Large intestine (tissue), 3 donors: Measurements from ENCODE around the gene MBNL2. TPM values are rescaled to one million over a fixed set of nuclear protein-coding genes. Genes with fewer than 3 reads are reported as not detected.
A peak's percentile ranks its signal among the peaks of the same experiment; 100 is the strongest.

Experiments used
- DNase-seq, 2 donors: peaks; one replicate each; pipeline versions ENCODE4 v3.0.0 to v3.0.0-alpha.2; 2013
- H3K27ac ChIP-seq: one replicate; pipeline ENCODE4 v1.5.1; 2013; ENCODE audit warnings: low read length
- H3K27me3 ChIP-seq: 2 replicates; pipeline ENCODE4 v1.6.1; 2013; ENCODE audit warnings: low read length; ENCODE audit not compliant: control insufficient read depth, insufficient read depth
- H3K36me3 ChIP-seq: 2 replicates; pipeline ENCODE4 v1.6.1; 2013; ENCODE audit warnings: low read length; ENCODE audit not compliant: control insufficient read depth, insufficient read depth
- H3K4me1 ChIP-seq: one replicate; pipeline ENCODE4 v1.6.1; 2013; ENCODE audit warnings: low read length; ENCODE audit not compliant: control insufficient read depth, insufficient read depth
- H3K4me3 ChIP-seq: one replicate; pipeline ENCODE4 v1.5.1; 2013; ENCODE audit warnings: low read length
- H3K9me3 ChIP-seq: one replicate; pipeline ENCODE4 v1.6.1; 2013; ENCODE audit warnings: mild to moderate bottlenecking, low read depth, low read length, moderate library complexity; ENCODE audit not compliant: control insufficient read depth
- WGBS: methylation state at CpG from one replicate; pipeline ENCODE4 v1.1.5; 2013; ENCODE audit warnings: low lambda C conversion rate; ENCODE audit not compliant: insufficient coverage; 5-methylcytosine and 5-hydroxymethylcytosine counted together
- polyA plus RNA-seq: library from polyadenylated mRNA; unstranded; fragments of 120-200 nt; gene quantifications from one replicate; pipeline ENCODE4 v1.2.1, GENCODE V29; 2013

The MBNL2 gene
- polyA plus RNA-seq, 1 donor = 38.6 TPM

GRCh38 chr13:97272526-97272925 is 50.4 kb downstream of the MBNL2 start:
- no peak overlapping the region for H3K4me3 ChIP-seq
- peaks cover 15% of the 10 kb centered on the region for H3K36me3 ChIP-seq
- WGBS = 86% methylated on average over 1 of the region's 1 CpG
- no peaks in the 10 kb centered on the region for H3K27me3 ChIP-seq
- peaks cover 23% of the 10 kb centered on the region for H3K4me1 ChIP-seq
- no peaks in the 10 kb centered on the region for H3K9me3 ChIP-seq
- H3K27ac ChIP-seq = no peak overlapping the region
- no peak for DNase-seq

GRCh38 chr13:97273341-97273831 is 51.3 kb downstream of the MBNL2 start:
- Histone ChIP-seq H3K27me3 (no peaks in the 10 kb centered on the region), H3K36me3 (peaks cover 8% of the 10 kb centered on the region), H3K9me3 (no peaks in the 10 kb centered on the region), H3K27ac (no peak overlapping the region), H3K4me1 (peaks cover 23% of the 10 kb centered on the region), H3K4me3 (no peak overlapping the region)
- DNase-seq = no peak
- no CpG with 5 or more reads among the region's 5 CpGs for WGBS

GRCh38 chr13:97274829-97275649 is 52.9 kb downstream of the MBNL2 start:
- WGBS = 24% methylated on average over 5 of the region's 7 CpGs
- DNase-seq = peak; percentile 40 to 72
- Histone ChIP-seq H3K27ac (peak overlapping the region; percentile 67), H3K4me3 (no peak overlapping the region), H3K36me3 (peaks cover 6% of the 10 kb centered on the region), H3K27me3 (no peaks in the 10 kb centered on the region), H3K9me3 (no peaks in the 10 kb centered on the region), H3K4me1 (peaks cover 23% of the 10 kb centered on the region)

GRCh38 chr13:97275776-97276501 is 53.8 kb downstream of the MBNL2 start:
- Histone ChIP-seq H3K9me3 (no peaks in the 10 kb centered on the region), H3K4me1 (peaks cover 23% of the 10 kb centered on the region), H3K4me3 (no peak overlapping the region), H3K36me3 (peaks cover 8% of the 10 kb centered on the region), H3K27ac (peak overlapping the region; percentile 67), H3K27me3 (no peaks in the 10 kb centered on the region)
- WGBS = 92% methylated on average over 2 of the region's 8 CpGs
- DNase-seq = no peak

GRCh38 chr13:97276862-97277269 is 54.7 kb downstream of the MBNL2 start:
- 100% methylated on average over 1 of the region's 2 CpGs for WGBS
- H3K36me3 ChIP-seq = peaks cover 8% of the 10 kb centered on the region
- peaks cover 23% of the 10 kb centered on the region for H3K4me1 ChIP-seq
- no peak overlapping the region for H3K27ac ChIP-seq
- H3K27me3 ChIP-seq = no peaks in the 10 kb centered on the region
- no peaks in the 10 kb centered on the region for H3K9me3 ChIP-seq
- DNase-seq = no peak
- no peak overlapping the region for H3K4me3 ChIP-seq

- Histone ChIP-seq H3K4me3 (no peak overlapping the region), H3K27me3 (no peaks in the 10 kb centered on the region), H3K9me3 (no peaks in the 10 kb centered on the region), H3K36me3 (peaks cover 8% of the 10 kb centered on the region), H3K4me1 (peaks cover 23% of the 10 kb centered on the region), H3K27ac (peak overlapping the region; percentile 4)
- DNase-seq = peak in 1 of 2 donors; percentile 40
- WGBS = 75% methylated on average over 4 of the region's 9 CpGs
These were observed 56.6 kb downstream of the MBNL2 start for GRCh38 chr13:97278435-97279411.

GRCh38 chr13:97279913-97280312 is 57.8 kb downstream of the MBNL2 start:
- Histone ChIP-seq H3K27me3 (no peaks in the 10 kb centered on the region), H3K4me3 (no peak overlapping the region), H3K27ac (no peak overlapping the region), H3K9me3 (no peaks in the 10 kb centered on the region), H3K4me1 (peaks cover 13% of the 10 kb centered on the region), H3K36me3 (peaks cover 8% of the 10 kb centered on the region)
- WGBS = no CpG with 5 or more reads among the region's 5 CpGs
- DNase-seq = no peak

GRCh38 chr13:97280478-97280877 is 58.3 kb downstream of the MBNL2 start:
- 95% methylated on average over 3 of the region's 4 CpGs for WGBS
- no peak for DNase-seq
- H3K9me3 ChIP-seq = no peaks in the 10 kb centered on the region
- no peak overlapping the region for H3K27ac ChIP-seq
- peaks cover 8% of the 10 kb centered on the region for H3K4me1 ChIP-seq
- H3K27me3 ChIP-seq = no peaks in the 10 kb centered on the region
- peaks cover 8% of the 10 kb centered on the region for H3K36me3 ChIP-seq
- H3K4me3 ChIP-seq = no peak overlapping the region

- Histone ChIP-seq H3K9me3 (no peaks in the 10 kb centered on the region), H3K27me3 (no peaks in the 10 kb centered on the region), H3K27ac (no peak overlapping the region), H3K4me3 (no peak overlapping the region), H3K4me1 (peaks cover 3% of the 10 kb centered on the region), H3K36me3 (peaks cover 8% of the 10 kb centered on the region)
- no peak for DNase-seq
These were observed 58.9 kb downstream of the MBNL2 start for GRCh38 chr13:97281028-97281427.

GRCh38 chr13:97282705-97283104 is 60.6 kb downstream of the MBNL2 start:
- Histone ChIP-seq H3K27ac (no peak overlapping the region), H3K9me3 (no peaks in the 10 kb centered on the region)

More at GRCh38 chr13:97282705-97283104, 60.6 kb downstream of the MBNL2 start:
- 86% methylated on average over 3 of the region's 4 CpGs for WGBS
- Histone ChIP-seq H3K36me3 (peaks cover 2% of the 10 kb centered on the region), H3K4me1 (no peaks in the 10 kb centered on the region), H3K4me3 (no peak overlapping the region), H3K27me3 (no peaks in the 10 kb centered on the region)
- no peak for DNase-seq
